Caco-2 (cell line): Measurements from ENCODE around the gene PIP4K2C. TPM values are rescaled to one million over a fixed set of nuclear protein-coding genes. Genes with fewer than 3 reads are reported as not detected.

Experiments used
- BruUV-seq: library from RNA; stranded (reverse); fragments of 400-500 nt; replicated peaks from 2 replicates; lab custom pipeline; 2021; lab: Mats Ljungman, UMichigan
- CTCF ChIA-PET: fragments of 300-600 bp; sonication (Branson Sonifier 250); formaldehyde crosslinking; loops from one replicate; lab custom pipeline; 2022; ENCODE audit warnings: antibody characterized with exemption; lab: Charles Lee
- POLR2A ChIA-PET: fragments of 300-600 bp; sonication (Branson Sonifier 250); formaldehyde crosslinking; loops from one replicate; lab custom pipeline; 2022; ENCODE audit warnings: antibody characterized with exemption; lab: Charles Lee
- DNase-seq, 2 experiments: peaks; one replicate each; pipeline versions ENCODE4 v3.0.0 to v3.0.0-alpha.2; 2020 to 2022
- H3K27me3 ChIP-seq: replicated peaks from 2 replicates; pipeline ENCODE4 v1.6.0; 2011; ENCODE audit warnings: low read length; ENCODE audit not compliant: control insufficient read depth, insufficient read depth
- H3K36me3 ChIP-seq: 2 replicates; pipeline ENCODE4 v1.5.1; 2011; ENCODE audit warnings: low read length; ENCODE audit not compliant: control insufficient read depth, insufficient read depth
- H3K4me1 ChIP-seq: fragments of 250-450 bp; sonication (Bioruptor Pico); 2 replicates; pipeline ENCODE4 v1.5.1; 2020; ENCODE audit warnings: mild to moderate bottlenecking
- H3K4me3 ChIP-seq: 2 replicates; pipeline ENCODE4 v1.5.1; 2011; ENCODE audit warnings: low read depth, mild to moderate bottlenecking, control low read depth, low read length
- H3K9me3 ChIP-seq: fragments of 250-450 bp; sonication (Bioruptor Pico); 2 replicates; pipeline ENCODE4 v1.5.1; 2020; ENCODE audit warnings: mild to moderate bottlenecking, moderate library complexity
- H3K27ac Mint-ChIP-seq: one replicate; pipeline ENCODE4 v1.8.0; 2022; ENCODE audit warnings: mixed read lengths; ENCODE audit not compliant: unreplicated experiment
- H3K27me3 Mint-ChIP-seq: one replicate; pipeline ENCODE4 v1.8.0; 2022; ENCODE audit warnings: mixed read lengths; ENCODE audit not compliant: insufficient read depth, unreplicated experiment
- H3K36me3 Mint-ChIP-seq: one replicate; pipeline ENCODE4 v1.8.0; 2022; ENCODE audit warnings: mild to moderate bottlenecking, mixed read lengths; ENCODE audit not compliant: insufficient read depth, unreplicated experiment
- H3K4me1 Mint-ChIP-seq: one replicate; pipeline ENCODE4 v1.8.0; 2022; ENCODE audit warnings: low read depth, mixed read lengths; ENCODE audit not compliant: unreplicated experiment
- H3K4me3 Mint-ChIP-seq: one replicate; pipeline ENCODE4 v1.8.0; 2022; ENCODE audit warnings: mild to moderate bottlenecking, moderate library complexity, mixed read lengths; ENCODE audit not compliant: unreplicated experiment
- H3K9me3 Mint-ChIP-seq: one replicate; pipeline ENCODE4 v1.8.0; 2022; ENCODE audit warnings: mixed read lengths; ENCODE audit not compliant: unreplicated experiment
- intact Hi-C: fragments of 100-400 bp; cut with micrococcal nuclease; formaldehyde crosslinking; loops from one replicate; pipeline ENCODE4 v1.10.0; 2022; ENCODE audit not compliant: unreplicated experiment
- total RNA-seq: library from RNA; stranded (reverse); gene quantifications from 2 replicates; pipeline ENCODE4 v1.2.3, GENCODE V29; 2022
- TF ChIP-seq, protein P1 (sequence below), 2 experiments: fragments of 200-600 bp in 1 of 2; IDR thresholded peaks; 1 replicate in 1 of 2; 2 replicates in 1 of 2; pipeline versions ENCODE4 v1.5.1 to v1.8.0; 2011 to 2022; ENCODE audit warnings: antibody characterized with exemption in 1 of 2, control low read depth in 1 of 2, inconsistent platforms in 1 of 2, low read depth in 1 of 2, low read length in 1 of 2, mild to moderate bottlenecking in 1 of 2, moderate library complexity in 1 of 2; ENCODE audit not compliant: insufficient read depth in 1 of 2, severe bottlenecking in 1 of 2, unreplicated experiment in 1 of 2

Gene PIP4K2C
- total RNA-seq, 1 experiment from 2014 or later = 48.0 TPM

DNA sequence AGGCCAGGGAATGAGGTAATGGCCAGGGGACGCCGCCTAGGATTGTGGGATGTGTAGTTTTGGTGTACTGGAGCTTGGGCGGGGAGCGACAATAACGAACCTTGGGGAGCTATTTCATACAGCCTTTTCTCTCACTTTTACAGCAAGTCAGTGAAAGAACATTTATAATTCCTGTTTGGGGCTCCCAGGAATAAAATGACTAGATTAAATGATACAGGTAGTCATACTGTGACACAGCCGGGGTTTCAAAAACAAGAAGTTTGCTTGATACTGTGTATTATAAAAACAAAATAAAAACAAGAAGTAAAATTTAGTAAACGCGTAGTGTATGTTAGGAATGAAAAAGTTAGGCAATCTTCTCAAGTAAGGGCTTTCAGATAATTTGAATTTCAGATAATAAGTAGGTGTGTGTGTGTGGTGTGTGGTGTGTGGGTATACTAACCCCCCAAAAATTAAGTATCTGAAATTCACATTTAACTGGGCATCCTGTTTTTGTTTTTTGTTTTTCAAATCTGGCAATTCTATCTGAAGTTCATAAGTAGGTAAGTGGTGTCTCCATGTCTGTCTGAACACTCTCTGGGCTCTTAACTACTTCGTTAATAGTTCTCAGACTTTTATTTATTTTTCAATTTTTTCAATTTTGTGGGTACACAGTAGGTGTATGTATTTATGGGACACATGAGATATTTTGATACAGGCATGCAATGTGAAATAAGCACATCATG is 43.5 kb upstream of the PIP4K2C start:
- Histone ChIP-seq H3K36me3 (0 out of 2 replicates have a peak, but pooled peaks cover 1% of the 10 kb centered on the region), H3K4me3 (no peak overlapping the region; the same call in 1 of the 2 replicates), H3K9me3 (no peaks in the 10 kb centered on the region), H3K4me1 (peaks cover 9% of the 10 kb centered on the region; the same call in 1 of the 2 replicates), H3K27me3 (peaks cover 3% of the 10 kb centered on the region)
- Mint-ChIP-seq H3K36me3 (peaks cover 15% of the 10 kb centered on the region), H3K4me1 (peaks cover 10% of the 10 kb centered on the region), H3K9me3 (no peaks in the 10 kb centered on the region), H3K4me3 (peak overlapping the region; percentile 97), H3K27ac (no peak overlapping the region), H3K27me3 (peaks cover 22% of the 10 kb centered on the region)
- no TSS peak for BruUV-seq
- TF ChIP-seq, protein P1, sequence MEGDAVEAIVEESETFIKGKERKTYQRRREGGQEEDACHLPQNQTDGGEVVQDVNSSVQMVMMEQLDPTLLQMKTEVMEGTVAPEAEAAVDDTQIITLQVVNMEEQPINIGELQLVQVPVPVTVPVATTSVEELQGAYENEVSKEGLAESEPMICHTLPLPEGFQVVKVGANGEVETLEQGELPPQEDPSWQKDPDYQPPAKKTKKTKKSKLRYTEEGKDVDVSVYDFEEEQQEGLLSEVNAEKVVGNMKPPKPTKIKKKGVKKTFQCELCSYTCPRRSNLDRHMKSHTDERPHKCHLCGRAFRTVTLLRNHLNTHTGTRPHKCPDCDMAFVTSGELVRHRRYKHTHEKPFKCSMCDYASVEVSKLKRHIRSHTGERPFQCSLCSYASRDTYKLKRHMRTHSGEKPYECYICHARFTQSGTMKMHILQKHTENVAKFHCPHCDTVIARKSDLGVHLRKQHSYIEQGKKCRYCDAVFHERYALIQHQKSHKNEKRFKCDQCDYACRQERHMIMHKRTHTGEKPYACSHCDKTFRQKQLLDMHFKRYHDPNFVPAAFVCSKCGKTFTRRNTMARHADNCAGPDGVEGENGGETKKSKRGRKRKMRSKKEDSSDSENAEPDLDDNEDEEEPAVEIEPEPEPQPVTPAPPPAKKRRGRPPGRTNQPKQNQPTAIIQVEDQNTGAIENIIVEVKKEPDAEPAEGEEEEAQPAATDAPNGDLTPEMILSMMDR (IDR thresholded peaks at IDR 0.05; ENCODE audit: insufficient read depth in 1 of 2, low read depth in 1 of 2, low read length in 1 of 2, severe bottlenecking in 1 of 2, unreplicated experiment in 1 of 2) = no peak
- CTCF ChIA-PET = interaction anchor here (0.6 to 0.9 kb wide), 2 partner anchors 56 to 146 kb away, joined by 3 read pairs; partner anchors contain the start of gene OS9
- no peak for DNase-seq
- POLR2A ChIA-PET = interaction anchor here (0.6 to 1.8 kb wide), 3 partner anchors 15 to 27 kb away, joined by 3 to 7 read pairs (median 6); partner anchors contain the start of gene DDIT3
- intact Hi-C loops = loop anchor here (2.0 kb wide), 1 partner anchor 25 kb away; the partner anchor contains the start of gene MBD6

DNA sequence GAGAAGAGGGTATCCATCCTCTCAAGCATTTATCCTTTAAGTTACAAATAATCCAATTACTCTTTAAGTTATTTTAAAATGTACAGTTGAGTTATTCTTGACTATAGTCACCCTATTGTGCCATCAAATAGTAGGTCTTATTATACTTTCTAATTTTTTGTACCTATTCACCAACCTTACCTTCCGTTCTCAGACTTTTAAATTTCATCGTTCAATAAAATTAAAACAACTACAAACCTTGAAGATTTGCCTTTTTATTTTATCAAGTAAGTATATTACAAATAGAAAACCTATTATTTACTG is 43.0 kb upstream of the PIP4K2C start:
- peaks cover 22% of the 10 kb centered on the region for H3K27me3 Mint-ChIP-seq
- peaks cover 15% of the 10 kb centered on the region for H3K36me3 Mint-ChIP-seq
- intact Hi-C loops = no loop called here
- H3K9me3 Mint-ChIP-seq = no peaks in the 10 kb centered on the region
- Histone ChIP-seq H3K9me3 (no peaks in the 10 kb centered on the region), H3K4me1 (peaks cover 9% of the 10 kb centered on the region; the same call in 1 of the 2 replicates), H3K36me3 (0 out of 2 replicates have a peak, but pooled peaks cover 1% of the 10 kb centered on the region), H3K27me3 (peaks cover 3% of the 10 kb centered on the region), H3K4me3 (no peak overlapping the region)
- POLR2A ChIA-PET = no interaction called here
- DNase-seq = no peak
- no peak overlapping the region for H3K4me3 Mint-ChIP-seq
- H3K4me1 Mint-ChIP-seq = peaks cover 10% of the 10 kb centered on the region
- no peak overlapping the region for H3K27ac Mint-ChIP-seq
- CTCF ChIA-PET = no interaction called here
- TF ChIP-seq, protein P1 (IDR thresholded peaks at IDR 0.05; ENCODE audit: insufficient read depth in 1 of 2, low read depth in 1 of 2, low read length in 1 of 2, severe bottlenecking in 1 of 2, unreplicated experiment in 1 of 2) = no peak
- no TSS peak for BruUV-seq

DNA sequence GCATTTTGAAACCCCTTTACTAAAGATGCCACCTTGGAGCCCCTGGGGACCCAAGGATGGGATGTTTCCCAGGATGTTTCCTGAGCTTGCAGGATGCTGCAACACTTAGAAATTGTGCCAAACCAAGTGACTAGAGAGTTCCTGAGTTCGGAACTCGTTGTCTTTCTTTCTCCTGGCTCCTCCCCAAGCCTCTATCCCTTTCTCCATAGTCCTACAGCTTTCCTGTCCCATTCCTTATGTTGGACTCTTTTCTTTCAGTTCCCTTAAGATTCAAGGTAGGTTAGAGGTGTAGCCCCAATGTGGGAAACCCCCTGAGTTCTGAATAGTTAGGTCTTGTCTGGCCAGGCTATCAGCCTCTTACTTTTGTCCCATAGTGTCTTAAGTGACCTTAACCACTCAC is 42.5 kb upstream of the PIP4K2C start:
- peaks cover 9% of the 10 kb centered on the region; the same call in 1 of the 2 replicates for H3K4me1 ChIP-seq
- BruUV-seq = no TSS peak
- H3K4me3 Mint-ChIP-seq = no peak overlapping the region
- TF ChIP-seq, protein P1 (IDR thresholded peaks at IDR 0.05; ENCODE audit: insufficient read depth in 1 of 2, low read depth in 1 of 2, low read length in 1 of 2, severe bottlenecking in 1 of 2, unreplicated experiment in 1 of 2) = no peak
- H3K27ac Mint-ChIP-seq = no peak overlapping the region
- intact Hi-C loops = no loop called here
- H3K4me3 ChIP-seq = no peak overlapping the region
- ChIA-PET CTCF (no interaction called here), POLR2A (no interaction called here)
- H3K27me3 ChIP-seq = peaks cover 3% of the 10 kb centered on the region
- peaks cover 15% of the 10 kb centered on the region for H3K36me3 Mint-ChIP-seq
- peaks cover 23% of the 10 kb centered on the region for H3K27me3 Mint-ChIP-seq
- peaks cover 10% of the 10 kb centered on the region for H3K4me1 Mint-ChIP-seq
- no peaks in the 10 kb centered on the region for H3K9me3 ChIP-seq
- no peak for DNase-seq
- no peaks in the 10 kb centered on the region for H3K9me3 Mint-ChIP-seq
- 0 out of 2 replicates have a peak, but pooled peaks cover 1% of the 10 kb centered on the region for H3K36me3 ChIP-seq
